Upper lobe of right lung (tissue), 1 donor: ENCODE data around the gene DLL4. TPM values are rescaled to one million over a fixed set of nuclear protein-coding genes. Genes with fewer than 3 reads are reported as not detected.

ENCODE experiments used
- ATAC-seq: fragments of 200-7000 bp; cut with Tn5 transposase; one replicate; pipeline ENCODE4 v1.9.1; 2020; ENCODE audit warnings: mild to moderate bottlenecking, moderate library complexity
- DNase-seq: peaks from one replicate; pipeline ENCODE4 v3.0.0-alpha.2; 2020
- H3K27ac ChIP-seq: fragments of 200-600 bp; one replicate; pipeline ENCODE4 v1.8.0; 2022
- H3K27me3 ChIP-seq: fragments of 200-600 bp; one replicate; pipeline ENCODE4 v1.8.0; 2022; ENCODE audit warnings: mild to moderate bottlenecking
- H3K36me3 ChIP-seq: fragments of 200-600 bp; one replicate; pipeline ENCODE4 v1.8.0; 2022
- H3K4me1 ChIP-seq: fragments of 200-600 bp; one replicate; pipeline ENCODE4 v1.8.0; 2022
- H3K4me3 ChIP-seq: fragments of 200-600 bp; one replicate; pipeline ENCODE4 v1.8.0; 2022; ENCODE audit warnings: mild to moderate bottlenecking
- H3K9me3 ChIP-seq: fragments of 200-600 bp; one replicate; pipeline ENCODE4 v1.8.0; 2022
- CTCF ChIP-seq: fragments of 200-600 bp; IDR thresholded peaks from one replicate; pipeline ENCODE4 v1.8.0; 2022; ENCODE audit warnings: antibody characterized with exemption
- intact Hi-C: fragments of 100-400 bp; cut with DNase I; formaldehyde crosslinking; loops from one replicate; pipeline ENCODE4 v1.11.0; 2022
- total RNA-seq: library from RNA; stranded (reverse); fragmentation: NEBNext Ultra II Directional; extraction: Animal tissue kit (Norgen Biotek cat#: 25700); gene quantifications from one replicate; pipeline ENCODE4 v1.2.1, GENCODE V29; 2021
- donor health status: DM: no; HTN: yes; CAD: no; lungs with severe emphysema.

Gene DLL4
- total RNA-seq, 1 donor from 2014 or later, result 22.0 TPM

GRCh38 chr15:40963201-40963600 is 34.1 kb downstream of the DLL4 start:
- intact Hi-C loops, result no loop called here
- H3K9me3 ChIP-seq, result no peaks in the 10 kb centered on the region
- DNase-seq, result no peak
- H3K4me1 ChIP-seq, result peaks cover 11% of the 10 kb centered on the region
- no peak overlapping the region for H3K27ac ChIP-seq
- H3K4me3 ChIP-seq, result no peak overlapping the region
- H3K27me3 ChIP-seq, result no peaks in the 10 kb centered on the region
- no peak for ATAC-seq
- TF ChIP-seq CTCF, result no peak
- no peaks in the 10 kb centered on the region for H3K36me3 ChIP-seq

- Histone ChIP-seq H3K27me3 (no peaks in the 10 kb centered on the region), H3K4me3 (no peak overlapping the region), H3K36me3 (no peaks in the 10 kb centered on the region), H3K4me1 (peaks cover 11% of the 10 kb centered on the region), H3K27ac (no peak overlapping the region), H3K9me3 (no peaks in the 10 kb centered on the region)
- TF ChIP-seq CTCF, result no peak
- ATAC-seq (no peak), DNase-seq (peak; percentile 38)
- intact Hi-C loops, result no loop called here
Observed at GRCh38 chr15:40964006-40964405, 34.9 kb downstream of the DLL4 start.

- Histone ChIP-seq H3K27ac (no peak overlapping the region), H3K9me3 (no peaks in the 10 kb centered on the region), H3K4me3 (no peak overlapping the region), H3K27me3 (no peaks in the 10 kb centered on the region), H3K36me3 (no peaks in the 10 kb centered on the region), H3K4me1 (peaks cover 11% of the 10 kb centered on the region)
- intact Hi-C loops, result no loop called here
- no peak for TF ChIP-seq CTCF
- ATAC-seq (no peak), DNase-seq (no peak)
Observed at GRCh38 chr15:40964634-40965033, 35.5 kb downstream of the DLL4 start.

GRCh38 chr15:40968290-40969085 is 39.3 kb downstream of the DLL4 start:
- H3K27me3 ChIP-seq, result no peaks in the 10 kb centered on the region
- no peaks in the 10 kb centered on the region for H3K36me3 ChIP-seq
- H3K27ac ChIP-seq, result no peak overlapping the region
- peaks cover 3% of the 10 kb centered on the region for H3K4me1 ChIP-seq
- no peak overlapping the region for H3K4me3 ChIP-seq
- DNase-seq, result no peak
- no peak for ATAC-seq
- intact Hi-C loops, result no loop called here
- no peak for TF ChIP-seq CTCF
- no peaks in the 10 kb centered on the region for H3K9me3 ChIP-seq

GRCh38 chr15:40969363-40969762 is 40.2 kb downstream of the DLL4 start:
- no peak for DNase-seq
- H3K36me3 ChIP-seq, result no peaks in the 10 kb centered on the region
- intact Hi-C loops, result no loop called here
- ATAC-seq, result no peak
- no peak overlapping the region for H3K4me3 ChIP-seq
- no peaks in the 10 kb centered on the region for H3K9me3 ChIP-seq
- no peaks in the 10 kb centered on the region for H3K27me3 ChIP-seq
- TF ChIP-seq CTCF, result no peak
- H3K4me1 ChIP-seq, result peaks cover 3% of the 10 kb centered on the region
- H3K27ac ChIP-seq, result no peak overlapping the region
